Activated T-helper 17 cell treated with anti-CD3 and anti-CD28 coated beads, Interleukin-2, amount 50 U/mL, for 72 hours (primary cell): ENCODE measurements around the gene PDZD2. TPM values are rescaled to one million over a fixed set of nuclear protein-coding genes. Genes with fewer than 3 reads are reported as not detected.

Source experiments
- ATAC-seq: fragments of 150-1000 bp; cut with Tn5 transposase; replicated peaks from 2 replicates; pipeline ENCODE4 v1.10.0; 2021; ENCODE audit warnings: mild to moderate bottlenecking, moderate library complexity
- H3K27ac Mint-ChIP-seq: one replicate; pipeline ENCODE4 v1.8.0; 2022; ENCODE audit warnings: mixed read lengths
- H3K27me3 Mint-ChIP-seq: one replicate; pipeline ENCODE4 v1.8.0; 2022; ENCODE audit warnings: mixed read lengths
- H3K36me3 Mint-ChIP-seq: one replicate; pipeline ENCODE4 v1.8.0; 2022; ENCODE audit warnings: low read depth, mild to moderate bottlenecking, mixed read lengths
- H3K4me1 Mint-ChIP-seq: one replicate; pipeline ENCODE4 v1.8.0; 2022; ENCODE audit warnings: mixed read lengths
- H3K4me3 Mint-ChIP-seq: one replicate; pipeline ENCODE4 v1.8.0; 2022; ENCODE audit warnings: mild to moderate bottlenecking, mixed read lengths
- H3K9me3 Mint-ChIP-seq: one replicate; pipeline ENCODE4 v1.8.0; 2022; ENCODE audit warnings: mixed read lengths
- total RNA-seq, 2 donors: library from RNA; stranded (reverse); gene quantifications; one replicate each; pipeline ENCODE4 v1.2.3, GENCODE V29; 2022

Gene PDZD2
- total RNA-seq, 2 donors from 2014 or later, result 0.53 TPM; not detected in 1

- H3K27me3 Mint-ChIP-seq, result no peaks in the 10 kb centered on the region
- H3K4me3 Mint-ChIP-seq, result no peak overlapping the region
- no peak overlapping the region for H3K27ac Mint-ChIP-seq
- ATAC-seq, result no peak
- H3K36me3 Mint-ChIP-seq, result peaks cover 98% of the 10 kb centered on the region
- H3K9me3 Mint-ChIP-seq, result no peaks in the 10 kb centered on the region
- H3K4me1 Mint-ChIP-seq, result peaks cover 19% of the 10 kb centered on the region
Measured at GRCh38 chr5:32132757-32133156, 493.8 kb downstream of the PDZD2 start.

DNA sequence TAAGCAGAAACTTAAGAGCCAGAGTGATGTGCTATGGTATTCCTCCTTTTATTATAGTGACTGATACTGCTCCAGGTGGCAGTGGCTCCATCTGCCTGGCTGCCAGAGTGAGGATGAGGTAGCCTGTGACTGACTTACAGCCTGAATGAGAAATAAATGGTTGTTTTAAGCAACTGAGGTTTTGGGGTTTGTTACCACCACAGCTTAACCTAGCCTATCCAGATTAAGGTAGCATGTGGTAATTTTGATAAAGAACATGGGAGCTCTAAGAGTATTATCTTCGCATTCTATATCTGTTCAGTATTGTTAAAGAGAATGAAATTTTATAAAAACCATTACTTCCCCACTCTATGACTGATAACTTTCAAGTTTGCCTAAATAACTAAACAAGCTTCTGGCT is 496.2 kb downstream of the PDZD2 start:
- Mint-ChIP-seq H3K4me3 (no peak overlapping the region), H3K27ac (peak overlapping the region; percentile 2), H3K4me1 (peaks cover 29% of the 10 kb centered on the region), H3K36me3 (peaks cover 92% of the 10 kb centered on the region), H3K27me3 (no peaks in the 10 kb centered on the region), H3K9me3 (no peaks in the 10 kb centered on the region)
- ATAC-seq, result no peak

GRCh38 chr5:32136342-32136741 is 497.4 kb downstream of the PDZD2 start:
- Mint-ChIP-seq H3K27ac (no peak overlapping the region), H3K9me3 (no peaks in the 10 kb centered on the region), H3K4me3 (no peak overlapping the region), H3K4me1 (peaks cover 19% of the 10 kb centered on the region), H3K36me3 (peaks cover 92% of the 10 kb centered on the region), H3K27me3 (no peaks in the 10 kb centered on the region)
- no peak for ATAC-seq

- Mint-ChIP-seq H3K27ac (peak overlapping the region; percentile 68), H3K4me3 (peak overlapping the region; percentile 60), H3K36me3 (peaks cover 79% of the 10 kb centered on the region), H3K9me3 (no peaks in the 10 kb centered on the region), H3K4me1 (peaks cover 15% of the 10 kb centered on the region), H3K27me3 (no peaks in the 10 kb centered on the region)
- peak; percentile 97 for ATAC-seq
Measured at GRCh38 chr5:32138839-32139493, 500.0 kb downstream of the PDZD2 start.

DNA sequence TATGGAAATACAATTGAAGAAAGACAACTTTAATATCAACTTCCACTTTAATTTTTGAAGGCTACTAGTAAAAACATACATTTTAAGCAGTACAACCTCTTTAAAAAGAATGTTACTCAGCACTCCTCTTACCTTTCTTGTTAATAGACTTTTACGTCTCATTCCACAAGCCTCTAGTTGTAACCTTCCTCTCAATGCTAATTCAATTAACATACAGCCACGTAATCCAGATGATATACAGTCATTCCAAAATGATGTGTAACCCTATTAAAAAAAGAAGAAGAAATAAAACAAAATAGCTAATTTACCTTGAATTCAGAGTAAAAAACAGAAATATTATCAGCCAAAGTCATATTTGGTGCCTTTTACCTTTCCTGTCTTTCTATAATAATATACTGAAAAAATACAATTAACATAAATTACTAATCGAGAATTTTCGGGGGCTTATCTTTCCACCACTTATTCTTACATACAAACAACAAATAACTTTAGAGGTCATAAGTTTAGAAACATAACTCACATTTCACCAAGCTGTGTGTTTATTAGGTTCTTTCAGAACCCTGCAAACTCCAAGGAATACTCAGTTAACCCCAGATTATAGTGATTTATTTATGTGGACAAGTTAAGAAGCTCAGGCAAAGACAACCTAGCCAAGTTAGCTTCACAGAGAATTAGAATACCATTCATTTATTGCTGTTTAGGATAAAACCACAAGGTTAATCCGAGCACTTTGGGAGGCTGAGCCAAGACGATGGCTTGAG is 504.9 kb downstream of the PDZD2 start:
- no peaks in the 10 kb centered on the region for H3K27me3 Mint-ChIP-seq
- H3K4me3 Mint-ChIP-seq, result no peak overlapping the region
- ATAC-seq, result no peak
- H3K9me3 Mint-ChIP-seq, result no peaks in the 10 kb centered on the region
- H3K4me1 Mint-ChIP-seq, result peaks cover 23% of the 10 kb centered on the region
- no peak overlapping the region for H3K27ac Mint-ChIP-seq
- H3K36me3 Mint-ChIP-seq, result peaks cover 62% of the 10 kb centered on the region

DNA sequence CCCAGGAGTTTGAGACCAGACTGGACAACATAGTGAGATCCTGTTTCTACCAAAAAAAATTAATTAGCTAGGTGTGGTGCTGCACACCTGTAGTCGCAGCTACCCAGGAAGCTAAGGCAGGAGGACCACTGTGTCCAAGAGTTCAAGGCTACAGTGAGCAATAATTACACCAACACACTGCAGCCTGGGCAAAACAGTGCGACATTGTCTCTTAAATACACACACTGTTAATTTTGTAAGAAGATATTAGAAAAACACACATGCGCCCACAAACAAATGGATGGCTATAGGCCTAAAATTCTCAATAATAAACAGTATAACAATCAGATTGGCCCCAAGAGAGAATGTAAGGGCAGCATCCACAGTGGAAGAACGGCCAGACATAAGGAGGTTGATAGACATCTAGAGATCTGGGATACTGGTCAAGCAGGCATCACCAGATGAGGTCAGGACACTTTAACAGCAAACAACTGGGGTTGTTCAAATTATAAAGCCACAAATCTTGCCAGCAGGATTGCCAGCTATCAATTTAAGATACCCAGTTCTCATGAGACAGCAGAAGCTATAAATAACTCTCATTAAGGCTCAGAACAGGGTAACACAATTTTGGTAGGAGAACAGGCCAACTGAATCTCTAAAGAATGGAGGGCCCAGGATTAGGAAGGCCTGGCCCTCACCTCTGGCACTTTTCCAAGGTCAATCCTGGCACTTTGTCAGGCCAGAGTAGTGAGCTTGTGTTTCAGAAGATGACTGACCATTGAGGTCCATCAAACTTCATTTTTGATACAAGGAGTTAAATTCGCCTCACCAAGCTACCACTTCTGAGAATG is 505.7 kb downstream of the PDZD2 start:
- H3K4me3 Mint-ChIP-seq, result no peak overlapping the region
- peak overlapping the region; percentile 73 for H3K27ac Mint-ChIP-seq
- no peaks in the 10 kb centered on the region for H3K9me3 Mint-ChIP-seq
- no peaks in the 10 kb centered on the region for H3K27me3 Mint-ChIP-seq
- H3K36me3 Mint-ChIP-seq, result peaks cover 62% of the 10 kb centered on the region
- H3K4me1 Mint-ChIP-seq, result peaks cover 20% of the 10 kb centered on the region
- ATAC-seq, result no peak

GRCh38 chr5:32145378-32145777 is 506.4 kb downstream of the PDZD2 start:
- H3K27ac Mint-ChIP-seq, result peak overlapping the region; percentile 73
- no peaks in the 10 kb centered on the region for H3K27me3 Mint-ChIP-seq
- H3K9me3 Mint-ChIP-seq, result no peaks in the 10 kb centered on the region
- peaks cover 16% of the 10 kb centered on the region for H3K4me1 Mint-ChIP-seq
- no peak overlapping the region for H3K4me3 Mint-ChIP-seq
- ATAC-seq, result no peak
- H3K36me3 Mint-ChIP-seq, result peaks cover 55% of the 10 kb centered on the region

- ATAC-seq, result no peak
- Mint-ChIP-seq H3K9me3 (no peaks in the 10 kb centered on the region), H3K4me1 (peaks cover 21% of the 10 kb centered on the region), H3K27ac (no peak overlapping the region), H3K4me3 (no peak overlapping the region), H3K27me3 (no peaks in the 10 kb centered on the region), H3K36me3 (peaks cover 55% of the 10 kb centered on the region)
Measured at GRCh38 chr5:32147236-32147635, 508.3 kb downstream of the PDZD2 start.

GRCh38 chr5:32147959-32148358 is 509.0 kb downstream of the PDZD2 start:
- H3K27me3 Mint-ChIP-seq, result no peaks in the 10 kb centered on the region
- no peak overlapping the region for H3K4me3 Mint-ChIP-seq
- peaks cover 58% of the 10 kb centered on the region for H3K36me3 Mint-ChIP-seq
- no peak for ATAC-seq
- H3K9me3 Mint-ChIP-seq, result no peaks in the 10 kb centered on the region
- peaks cover 22% of the 10 kb centered on the region for H3K4me1 Mint-ChIP-seq
- no peak overlapping the region for H3K27ac Mint-ChIP-seq

- peaks cover 26% of the 10 kb centered on the region for H3K4me1 Mint-ChIP-seq
- H3K27me3 Mint-ChIP-seq, result no peaks in the 10 kb centered on the region
- no peak for ATAC-seq
- no peak overlapping the region for H3K27ac Mint-ChIP-seq
- no peak overlapping the region for H3K4me3 Mint-ChIP-seq
- no peaks in the 10 kb centered on the region for H3K9me3 Mint-ChIP-seq
- peaks cover 47% of the 10 kb centered on the region for H3K36me3 Mint-ChIP-seq
Measured at GRCh38 chr5:32150366-32150765, 511.4 kb downstream of the PDZD2 start.

DNA sequence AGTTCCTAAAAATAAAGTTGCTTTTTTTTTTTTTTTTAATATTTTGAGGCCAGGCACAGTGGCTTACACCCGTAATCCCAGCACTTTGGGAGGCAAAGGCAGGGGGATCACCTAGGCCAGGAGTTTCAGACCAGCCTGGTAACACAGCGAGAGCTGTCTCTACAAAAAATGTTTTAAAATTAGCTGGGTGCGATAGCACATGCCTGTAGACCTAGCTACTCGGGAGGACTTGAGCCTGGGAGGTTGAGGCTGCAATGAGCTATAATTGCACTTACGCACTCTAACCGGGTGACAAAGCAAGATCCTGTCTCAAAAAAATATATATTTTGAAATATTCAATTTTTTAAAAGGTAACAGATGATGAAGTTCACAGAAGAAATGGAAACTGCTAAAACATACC is 512.3 kb downstream of the PDZD2 start:
- no peak overlapping the region for H3K27ac Mint-ChIP-seq
- no peak for ATAC-seq
- peaks cover 22% of the 10 kb centered on the region for H3K4me1 Mint-ChIP-seq

GRCh38 chr5:32153723-32154122 is 514.8 kb downstream of the PDZD2 start:
- no peaks in the 10 kb centered on the region for H3K27me3 Mint-ChIP-seq
- H3K4me3 Mint-ChIP-seq, result no peak overlapping the region
- H3K27ac Mint-ChIP-seq, result no peak overlapping the region
- peaks cover 35% of the 10 kb centered on the region for H3K36me3 Mint-ChIP-seq
- no peak for ATAC-seq
- peaks cover 18% of the 10 kb centered on the region for H3K4me1 Mint-ChIP-seq
- no peaks in the 10 kb centered on the region for H3K9me3 Mint-ChIP-seq

More for the DNA sequence above, 512.3 kb downstream of the PDZD2 start:
- Mint-ChIP-seq H3K9me3 (no peaks in the 10 kb centered on the region), H3K36me3 (peaks cover 42% of the 10 kb centered on the region), H3K27me3 (no peaks in the 10 kb centered on the region), H3K4me3 (no peak overlapping the region)

DNA sequence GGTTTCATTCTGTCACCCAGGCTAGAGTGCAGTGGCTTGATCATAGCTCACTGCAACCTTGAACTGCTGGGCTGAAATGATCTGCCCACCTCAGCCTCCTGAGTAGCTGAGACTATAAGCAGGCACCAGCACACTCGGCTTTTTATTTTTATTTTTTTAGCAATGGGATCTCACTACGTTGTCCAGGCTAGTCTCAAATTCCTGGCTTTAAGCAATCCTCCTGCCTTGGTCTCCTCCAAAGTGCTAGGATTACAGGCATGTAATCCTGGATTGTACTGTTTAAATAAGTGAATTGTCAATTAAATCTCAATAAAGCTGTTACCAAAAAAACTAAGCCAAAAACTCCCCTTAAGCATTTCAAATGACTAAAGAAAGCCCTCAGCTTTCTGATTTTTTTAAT is 516.3 kb downstream of the PDZD2 start:
- no peaks in the 10 kb centered on the region for H3K27me3 Mint-ChIP-seq
- peaks cover 25% of the 10 kb centered on the region for H3K36me3 Mint-ChIP-seq
- no peak for ATAC-seq
- H3K4me1 Mint-ChIP-seq, result peaks cover 16% of the 10 kb centered on the region
- no peak overlapping the region for H3K27ac Mint-ChIP-seq
- no peak overlapping the region for H3K4me3 Mint-ChIP-seq
- no peaks in the 10 kb centered on the region for H3K9me3 Mint-ChIP-seq

GRCh38 chr5:32156635-32157034 is 517.7 kb downstream of the PDZD2 start:
- Mint-ChIP-seq H3K4me1 (peaks cover 19% of the 10 kb centered on the region), H3K27ac (no peak overlapping the region), H3K4me3 (no peak overlapping the region), H3K9me3 (no peaks in the 10 kb centered on the region), H3K27me3 (no peaks in the 10 kb centered on the region), H3K36me3 (peaks cover 18% of the 10 kb centered on the region)
- ATAC-seq, result no peak
